MG63 (cell line): ENCODE data around the gene PCDHA1. TPM values are rescaled to one million over a fixed set of nuclear protein-coding genes. Genes with fewer than 3 reads are reported as not detected.
"Not testable (repeated sequence)": the region's sequence is repeated elsewhere in the genome, so short reads cannot be mapped to it uniquely, and the experiment has no call there.

Experiments
- DNase-seq: peaks from one replicate; pipeline ENCODE4 v3.0.0-alpha.2; 2020
- H3K27me3 ChIP-seq: fragments of 250-450 bp; sonication (Bioruptor Pico); 2 replicates; pipeline ENCODE4 v1.5.1; 2020; ENCODE audit warnings: mild to moderate bottlenecking, moderate library complexity
- H3K36me3 ChIP-seq: fragments of 250-450 bp; sonication (Bioruptor Pico); 2 replicates; pipeline ENCODE4 v1.5.1; 2020; ENCODE audit warnings: mild to moderate bottlenecking, moderate library complexity
- H3K4me3 ChIP-seq: fragments of 250-450 bp; sonication (Bioruptor Pico); 2 replicates; pipeline ENCODE4 v1.5.1; 2020; ENCODE audit warnings: mild to moderate bottlenecking, moderate library complexity
- H3K9me3 ChIP-seq: fragments of 250-450 bp; sonication (Bioruptor Pico); 2 replicates; pipeline ENCODE4 v1.5.1; 2020; ENCODE audit warnings: mild to moderate bottlenecking, moderate library complexity
- total RNA-seq: library from RNA; depleted of rRNA; stranded (reverse); fragments of >200 nt; shearing (Covaris generic); gene quantifications from 2 replicates; pipeline ENCODE4 v1.2.3, GENCODE V29; 2014; ENCODE audit warnings: low replicate concordance

Gene PCDHA1
- total RNA-seq, 1 experiment from 2014 or later, result not detected

DNA sequence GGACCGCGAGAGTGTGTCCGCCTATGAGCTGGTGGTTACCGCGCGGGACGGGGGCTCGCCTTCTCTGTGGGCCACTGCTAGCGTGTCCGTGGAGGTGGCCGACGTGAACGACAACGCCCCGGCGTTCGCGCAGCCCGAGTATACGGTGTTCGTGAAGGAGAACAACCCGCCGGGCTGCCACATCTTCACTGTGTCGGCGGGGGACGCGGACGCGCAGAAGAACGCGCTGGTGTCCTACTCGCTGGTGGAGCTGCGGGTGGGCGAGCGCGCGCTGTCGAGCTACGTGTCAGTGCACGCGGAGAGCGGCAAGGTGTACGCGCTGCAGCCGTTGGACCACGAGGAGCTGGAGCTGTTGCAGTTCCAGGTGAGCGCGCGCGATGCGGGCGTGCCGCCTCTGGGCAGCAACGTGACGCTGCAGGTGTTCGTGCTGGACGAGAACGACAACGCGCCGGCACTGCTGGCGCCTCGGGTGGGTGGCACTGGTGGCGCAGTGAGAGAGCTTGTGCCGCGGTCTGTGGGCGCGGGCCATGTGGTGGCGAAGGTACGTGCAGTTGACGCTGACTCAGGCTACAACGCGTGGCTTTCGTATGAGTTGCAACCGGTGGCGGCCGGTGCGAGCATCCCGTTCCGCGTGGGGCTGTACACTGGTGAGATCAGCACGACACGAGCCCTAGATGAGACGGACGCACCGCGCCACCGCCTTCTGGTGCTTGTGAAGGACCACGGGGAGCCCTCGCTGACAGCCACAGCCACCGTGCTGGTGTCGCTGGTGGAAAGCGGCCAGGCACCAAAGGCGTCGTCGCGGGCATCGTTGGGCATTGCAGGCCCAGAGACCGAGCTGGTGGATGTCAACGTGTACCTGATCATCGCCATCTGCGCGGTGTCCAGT, 49.9 kb downstream of the PCDHA1 start:
- no peak for DNase-seq
- H3K36me3 ChIP-seq, result no peaks in the 10 kb centered on the region

DNA sequence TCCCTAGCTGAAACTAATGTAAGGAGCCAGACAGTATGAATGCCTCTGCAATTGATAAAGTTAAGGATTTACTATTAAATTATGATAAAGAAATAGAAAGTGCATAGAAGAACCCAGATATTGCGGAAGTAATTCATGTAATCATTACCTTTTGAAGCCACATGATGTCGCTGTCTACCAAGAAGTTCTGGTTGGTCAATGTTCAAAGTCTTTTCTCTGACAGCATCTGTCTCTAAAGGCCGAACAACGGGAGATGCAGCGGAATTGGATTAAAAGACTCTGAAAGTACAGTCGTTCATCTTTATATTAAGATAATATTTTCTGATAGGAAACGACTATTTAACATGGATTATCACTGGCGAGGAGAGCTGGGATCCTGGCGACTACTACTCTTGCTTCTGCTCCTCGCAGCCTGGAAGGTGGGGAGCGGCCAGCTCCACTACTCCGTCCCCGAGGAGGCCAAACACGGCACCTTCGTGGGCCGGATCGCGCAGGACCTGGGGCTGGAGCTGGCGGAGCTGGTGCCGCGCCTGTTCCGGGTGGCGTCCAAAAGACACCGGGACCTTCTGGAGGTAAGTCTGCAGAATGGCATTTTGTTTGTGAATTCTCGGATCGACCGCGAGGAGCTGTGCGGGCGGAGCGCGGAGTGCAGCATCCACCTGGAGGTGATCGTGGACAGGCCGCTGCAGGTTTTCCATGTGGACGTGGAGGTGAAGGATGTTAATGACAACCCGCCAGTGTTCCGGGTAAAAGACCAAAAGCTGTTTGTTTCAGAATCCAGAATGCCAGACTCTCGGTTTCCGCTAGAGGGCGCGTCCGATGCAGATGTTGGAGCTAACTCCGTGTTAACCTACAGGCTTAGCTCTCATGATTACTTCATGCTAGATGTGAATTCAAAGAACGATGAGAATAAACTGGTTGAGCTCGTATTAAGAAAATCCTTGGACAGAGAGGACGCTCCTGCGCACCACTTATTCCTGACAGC, 55.3 kb downstream of the PCDHA1 start, which contains the start of gene PCDHA8:
PCDHA8 (plus strand) TSS at position 210 of the 985 bp plus-strand sequence; CDS start at position 345, 135 bp downstream.
- H3K4me3 ChIP-seq, result no peak within 1 kb of the TSS
- peaks cover 5% of the 10 kb centered on the region for H3K9me3 ChIP-seq
- no peak for DNase-seq
- peaks cover 3% of the 10 kb centered on the region; the same call in 1 of the 2 replicates for H3K27me3 ChIP-seq
- H3K36me3 ChIP-seq, result no peaks in the 10 kb centered on the region

More for the DNA sequence above, 49.9 kb downstream of the PCDHA1 start:
- Histone ChIP-seq H3K27me3 (peaks cover 10% of the 10 kb centered on the region), H3K9me3 (peaks cover 10% of the 10 kb centered on the region), H3K4me3 (no peak overlapping the region)

DNA sequence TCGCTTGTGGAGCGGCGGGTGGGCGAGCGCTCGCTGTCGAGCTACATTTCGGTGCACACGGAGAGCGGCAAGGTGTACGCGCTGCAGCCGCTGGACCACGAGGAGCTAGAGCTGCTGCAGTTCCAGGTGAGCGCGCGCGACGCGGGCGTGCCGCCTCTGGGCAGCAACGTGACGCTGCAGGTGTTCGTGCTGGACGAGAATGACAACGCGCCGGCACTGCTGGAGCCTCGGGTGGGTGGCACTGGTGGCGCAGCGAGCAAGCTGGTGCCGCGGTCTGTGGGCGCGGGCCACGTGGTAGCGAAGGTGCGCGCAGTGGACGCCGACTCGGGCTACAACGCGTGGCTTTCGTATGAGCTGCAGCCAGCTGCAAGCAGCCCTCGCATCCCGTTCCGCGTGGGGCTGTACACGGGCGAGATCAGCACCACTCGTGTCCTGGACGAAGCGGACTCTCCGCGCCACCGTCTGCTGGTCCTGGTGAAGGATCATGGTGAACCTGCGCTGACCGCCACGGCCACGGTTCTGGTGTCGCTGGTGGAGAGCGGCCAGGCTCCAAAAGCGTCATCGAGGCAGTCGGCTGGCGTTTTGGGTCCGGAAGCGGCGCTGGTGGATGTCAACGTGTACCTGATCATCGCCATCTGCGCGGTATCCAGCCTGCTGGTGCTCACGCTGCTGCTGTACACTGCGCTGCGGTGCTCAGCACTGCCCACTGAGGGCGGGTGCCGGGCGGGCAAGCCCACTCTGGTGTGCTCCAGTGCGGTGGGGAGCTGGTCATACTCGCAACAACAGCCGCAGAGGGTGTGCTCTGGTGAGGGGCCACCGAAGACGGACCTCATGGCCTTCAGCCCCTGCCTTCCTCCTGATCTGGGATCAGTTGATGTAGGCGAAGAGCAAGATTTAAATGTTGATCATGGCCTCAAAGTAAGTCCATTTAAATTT, 57.1 kb downstream of the PCDHA1 start:
- H3K9me3 ChIP-seq, result peaks cover 10% of the 10 kb centered on the region
- H3K4me3 ChIP-seq, result no peak overlapping the region
- no peaks in the 10 kb centered on the region for H3K36me3 ChIP-seq
- peaks cover 6% of the 10 kb centered on the region for H3K27me3 ChIP-seq
- no peak for DNase-seq

DNA sequence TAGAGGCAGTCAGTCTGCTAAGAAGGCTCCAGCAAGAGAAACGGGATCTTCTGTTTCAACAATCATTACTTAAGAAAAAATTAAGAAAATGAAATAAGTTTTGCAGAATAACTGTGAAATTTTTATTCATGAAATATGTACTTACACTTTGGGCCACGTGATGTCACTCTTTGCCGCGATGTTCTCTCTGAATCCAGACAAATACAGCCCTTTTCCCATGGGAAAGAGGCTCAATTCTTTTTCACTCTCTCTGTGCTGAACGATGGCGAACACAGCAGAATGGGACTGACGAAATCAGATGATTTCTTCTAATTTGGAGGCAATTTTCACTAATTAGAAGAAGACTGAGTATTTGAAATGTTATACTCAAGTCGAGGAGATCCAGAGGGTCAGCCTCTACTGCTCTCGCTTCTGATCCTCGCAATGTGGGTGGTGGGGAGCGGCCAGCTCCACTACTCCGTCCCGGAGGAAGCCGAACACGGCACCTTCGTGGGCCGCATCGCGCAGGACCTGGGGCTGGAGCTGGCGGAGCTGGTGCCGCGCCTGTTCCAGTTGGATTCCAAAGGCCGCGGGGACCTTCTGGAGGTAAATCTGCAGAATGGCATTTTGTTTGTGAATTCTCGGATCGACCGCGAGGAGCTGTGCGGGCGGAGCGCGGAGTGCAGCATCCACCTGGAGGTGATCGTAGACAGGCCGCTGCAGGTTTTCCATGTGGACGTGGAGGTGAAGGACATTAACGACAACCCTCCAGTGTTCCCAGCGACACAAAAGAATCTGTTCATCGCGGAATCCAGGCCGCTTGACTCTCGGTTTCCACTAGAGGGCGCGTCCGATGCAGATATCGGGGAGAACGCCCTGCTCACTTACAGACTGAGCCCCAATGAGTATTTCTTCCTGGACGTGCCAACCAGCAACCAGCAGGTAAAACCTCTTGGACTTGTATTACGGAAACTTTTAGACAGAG, 62.5 kb downstream of the PCDHA1 start, which contains the start of gene PCDHA9:
PCDHA9 (plus strand) TSS at position 244 of the 964 bp plus-strand sequence; CDS start at position 358, 114 bp downstream.
- H3K36me3 ChIP-seq, DNase-seq, H3K27me3 ChIP-seq, H3K4me3 ChIP-seq, H3K9me3 ChIP-seq: not testable (repeated sequence)

DNA sequence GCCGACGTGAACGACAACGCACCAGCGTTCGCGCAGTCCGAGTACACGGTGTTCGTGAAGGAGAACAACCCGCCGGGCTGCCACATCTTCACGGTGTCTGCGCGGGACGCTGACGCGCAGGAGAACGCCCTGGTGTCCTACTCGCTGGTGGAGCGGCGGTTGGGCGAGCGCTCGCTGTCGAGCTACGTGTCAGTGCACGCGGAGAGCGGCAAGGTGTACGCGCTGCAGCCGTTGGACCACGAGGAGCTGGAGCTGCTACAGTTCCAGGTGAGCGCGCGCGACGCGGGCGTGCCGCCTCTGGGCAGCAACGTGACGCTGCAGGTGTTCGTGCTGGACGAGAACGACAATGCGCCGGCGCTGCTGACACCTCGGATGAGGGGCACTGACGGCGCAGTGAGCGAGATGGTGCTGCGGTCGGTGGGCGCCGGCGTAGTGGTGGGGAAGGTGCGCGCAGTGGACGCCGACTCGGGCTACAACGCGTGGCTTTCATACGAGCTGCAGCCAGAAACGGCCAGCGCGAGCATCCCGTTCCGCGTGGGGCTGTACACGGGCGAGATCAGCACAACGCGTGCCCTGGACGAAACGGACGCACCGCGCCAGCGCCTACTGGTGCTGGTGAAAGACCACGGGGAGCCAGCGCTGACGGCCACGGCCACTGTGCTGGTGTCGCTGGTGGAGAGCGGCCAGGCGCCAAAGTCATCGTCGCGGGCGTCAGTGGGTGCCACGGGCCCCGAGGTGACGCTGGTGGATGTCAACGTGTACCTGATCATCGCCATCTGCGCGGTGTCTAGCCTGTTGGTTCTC, 64.1 kb downstream of the PCDHA1 start:
- not testable (repeated sequence) for H3K27me3 ChIP-seq, H3K36me3 ChIP-seq, DNase-seq, H3K4me3 ChIP-seq, H3K9me3 ChIP-seq

DNA sequence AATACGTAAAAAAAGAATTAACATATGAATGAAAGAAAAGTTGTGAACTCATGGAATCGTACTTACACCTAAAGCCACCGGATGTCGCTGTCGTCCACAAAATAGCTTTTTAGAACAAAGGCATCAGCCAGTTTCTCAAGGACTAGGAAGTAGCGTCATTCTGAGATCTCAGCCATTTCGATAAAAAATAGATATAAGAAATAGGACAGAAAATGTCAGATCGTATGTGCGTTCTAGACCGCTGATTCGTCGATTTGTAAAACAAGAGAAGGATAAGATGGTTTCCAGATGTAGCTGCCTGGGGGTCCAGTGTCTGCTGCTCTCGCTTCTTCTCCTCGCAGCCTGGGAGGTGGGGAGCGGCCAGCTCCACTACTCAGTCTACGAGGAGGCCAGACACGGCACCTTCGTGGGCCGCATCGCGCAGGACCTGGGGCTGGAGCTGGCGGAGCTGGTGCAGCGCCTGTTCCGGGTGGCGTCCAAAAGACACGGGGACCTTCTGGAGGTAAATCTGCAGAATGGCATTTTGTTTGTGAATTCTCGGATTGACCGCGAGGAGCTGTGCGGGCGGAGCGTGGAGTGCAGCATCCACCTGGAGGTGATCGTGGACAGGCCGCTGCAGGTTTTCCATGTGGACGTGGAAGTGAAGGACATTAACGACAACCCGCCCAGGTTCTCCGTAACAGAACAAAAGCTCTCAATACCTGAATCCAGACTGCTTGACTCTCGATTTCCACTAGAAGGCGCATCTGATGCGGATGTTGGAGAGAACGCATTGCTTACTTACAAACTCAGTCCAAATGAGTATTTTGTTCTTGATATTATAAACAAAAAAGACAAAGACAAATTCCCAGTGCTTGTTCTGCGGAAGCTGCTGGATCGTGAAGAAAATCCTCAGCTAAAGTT, 70.1 kb downstream of the PCDHA1 start, which contains the start of gene PCDHA10:
PCDHA10 (plus strand) TSS at position 126 of the 903 bp plus-strand sequence; CDS start at position 278, 152 bp downstream.
- no peak for DNase-seq
- H3K9me3 ChIP-seq, result no peaks in the 10 kb centered on the region
- H3K4me3 ChIP-seq, result no peak within 1 kb of the TSS
- H3K36me3 ChIP-seq, result no peaks in the 10 kb centered on the region
- H3K27me3 ChIP-seq, result peaks cover 5% of the 10 kb centered on the region

DNA sequence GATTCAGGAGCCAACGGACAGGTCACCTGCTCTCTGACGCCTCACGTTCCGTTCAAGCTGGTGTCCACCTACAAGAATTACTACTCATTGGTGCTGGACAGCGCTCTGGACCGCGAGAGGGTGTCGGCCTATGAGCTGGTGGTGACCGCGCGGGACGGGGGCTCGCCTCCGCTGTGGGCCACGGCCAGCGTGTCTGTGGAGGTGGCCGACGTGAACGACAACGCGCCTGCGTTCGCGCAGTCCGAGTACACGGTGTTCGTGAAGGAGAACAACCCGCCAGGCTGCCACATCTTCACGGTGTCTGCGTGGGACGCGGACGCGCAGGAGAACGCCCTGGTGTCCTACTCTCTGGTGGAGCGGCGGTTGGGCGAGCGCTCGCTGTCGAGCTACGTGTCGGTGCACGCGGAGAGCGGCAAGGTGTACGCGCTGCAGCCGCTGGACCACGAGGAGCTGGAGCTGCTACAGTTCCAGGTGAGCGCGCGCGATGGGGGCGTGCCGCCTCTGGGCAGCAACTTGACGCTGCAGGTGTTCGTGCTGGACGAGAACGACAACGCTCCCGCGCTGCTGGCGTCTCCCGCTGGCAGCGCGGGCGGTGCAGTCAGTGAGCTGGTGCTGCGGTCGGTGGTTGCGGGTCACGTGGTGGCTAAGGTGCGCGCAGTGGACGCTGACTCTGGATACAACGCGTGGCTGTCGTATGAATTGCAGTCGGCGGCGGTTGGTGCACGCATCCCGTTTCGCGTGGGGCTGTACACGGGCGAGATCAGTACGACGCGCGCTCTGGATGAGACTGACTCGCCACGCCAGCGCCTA, 71.4 kb downstream of the PCDHA1 start:
- DNase-seq, result no peak
- Histone ChIP-seq H3K9me3 (no peaks in the 10 kb centered on the region), H3K36me3 (no peaks in the 10 kb centered on the region), H3K27me3 (peaks cover 5% of the 10 kb centered on the region; the same call in 1 of the 2 replicates), H3K4me3 (no peak overlapping the region)

DNA sequence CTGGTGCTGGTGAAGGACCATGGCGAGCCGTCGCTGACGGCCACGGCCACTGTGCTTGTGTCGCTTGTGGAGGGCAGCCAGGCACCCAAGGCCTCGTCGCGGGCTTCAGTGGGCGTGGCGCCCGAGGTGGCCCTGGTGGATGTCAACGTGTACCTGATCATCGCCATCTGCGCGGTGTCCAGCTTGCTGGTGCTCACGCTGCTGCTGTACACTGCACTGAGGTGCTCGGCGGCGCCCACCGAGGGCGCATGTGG, 72.0 kb downstream of the PCDHA1 start:
- Histone ChIP-seq H3K27me3 (peaks cover 5% of the 10 kb centered on the region; the same call in 1 of the 2 replicates), H3K36me3 (no peaks in the 10 kb centered on the region), H3K9me3 (no peaks in the 10 kb centered on the region), H3K4me3 (no peak overlapping the region)
- no peak for DNase-seq

DNA sequence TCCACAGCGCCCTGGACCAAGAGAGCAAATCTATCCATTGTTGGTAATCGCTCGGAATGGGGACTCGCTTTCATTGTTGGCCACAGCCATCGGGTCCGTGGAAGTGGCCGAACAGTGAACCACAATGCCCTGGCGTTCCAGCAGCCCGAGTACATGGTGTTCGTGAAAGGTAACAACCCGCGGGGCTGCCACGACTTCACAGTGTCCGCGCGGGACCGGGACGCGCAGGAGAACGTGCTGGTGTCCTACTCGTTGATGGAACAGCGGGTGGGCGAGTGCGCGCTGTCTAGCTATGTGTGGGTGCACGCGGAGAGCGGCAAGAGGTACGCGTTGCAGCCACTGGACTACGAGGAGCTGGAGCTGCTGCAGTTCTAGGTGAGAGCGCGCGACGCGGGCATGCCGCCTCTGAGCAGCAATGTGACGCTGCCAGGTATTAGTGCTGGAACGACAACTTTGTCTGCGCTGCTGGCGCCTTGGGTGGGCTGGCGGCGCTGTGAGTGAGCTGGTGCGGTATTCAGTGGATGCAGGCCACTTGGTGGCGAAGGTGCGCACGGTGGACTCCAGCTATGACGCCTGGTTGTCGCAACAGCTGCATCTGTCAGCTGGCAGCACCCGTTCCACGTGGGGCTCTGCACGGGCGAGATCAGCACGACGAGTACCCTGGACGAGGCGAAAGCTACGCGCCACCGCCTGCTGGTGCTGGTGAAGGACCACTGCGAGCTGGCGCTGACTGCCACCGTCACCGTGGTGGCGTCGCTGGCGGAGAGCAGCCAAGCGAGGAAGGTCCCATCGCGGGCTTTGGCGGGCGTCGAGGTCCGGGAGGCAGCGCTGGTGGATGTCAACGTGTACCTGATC, 76.7 kb downstream of the PCDHA1 start:
- DNase-seq, result no peak
- Histone ChIP-seq H3K9me3 (no peaks in the 10 kb centered on the region), H3K36me3 (no peaks in the 10 kb centered on the region), H3K27me3 (peaks cover 6% of the 10 kb centered on the region), H3K4me3 (no peak overlapping the region)

DNA sequence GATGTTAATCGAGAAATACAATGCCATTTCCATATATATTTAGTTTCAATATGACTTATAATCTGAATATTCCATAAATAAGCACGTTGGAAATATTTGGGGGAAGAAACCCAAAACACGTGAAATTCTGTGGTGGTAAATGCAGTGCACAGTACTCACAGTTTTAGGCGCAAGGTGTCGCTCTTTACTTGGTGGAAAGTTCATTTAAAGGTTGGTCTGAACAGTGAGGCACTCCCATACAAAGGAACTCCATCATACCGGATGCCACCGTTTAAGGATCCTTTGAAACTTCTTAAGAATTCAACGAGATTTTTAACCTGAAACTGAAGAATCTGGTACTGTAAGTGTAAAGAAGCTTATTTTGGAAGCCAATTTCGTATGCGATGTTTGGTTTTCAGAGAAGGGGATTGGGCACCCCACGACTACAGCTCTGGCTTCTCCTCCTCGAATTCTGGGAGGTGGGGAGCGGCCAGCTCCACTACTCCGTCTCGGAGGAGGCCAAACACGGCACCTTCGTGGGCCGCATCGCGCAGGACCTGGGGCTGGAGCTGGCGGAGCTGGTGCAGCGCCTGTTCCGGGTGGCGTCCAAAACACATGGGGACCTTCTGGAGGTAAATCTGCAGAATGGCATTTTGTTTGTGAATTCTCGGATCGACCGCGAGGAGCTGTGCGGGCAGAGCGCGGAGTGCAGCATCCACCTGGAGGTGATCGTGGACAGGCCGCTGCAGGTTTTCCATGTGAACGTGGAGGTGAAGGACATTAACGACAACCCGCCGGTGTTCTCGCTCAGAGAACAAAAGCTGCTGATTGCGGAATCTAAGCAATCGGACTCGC, 83.0 kb downstream of the PCDHA1 start, which contains the start of gene PCDHA11:
PCDHA11 (plus strand) TSS at position 237 of the 834 bp plus-strand sequence; CDS start at position 384, 147 bp downstream.
- Histone ChIP-seq H3K4me3 (no peak within 1 kb of the TSS), H3K27me3 (peaks cover 6% of the 10 kb centered on the region), H3K9me3 (no peaks in the 10 kb centered on the region), H3K36me3 (no peaks in the 10 kb centered on the region)
- DNase-seq, result no peak

DNA sequence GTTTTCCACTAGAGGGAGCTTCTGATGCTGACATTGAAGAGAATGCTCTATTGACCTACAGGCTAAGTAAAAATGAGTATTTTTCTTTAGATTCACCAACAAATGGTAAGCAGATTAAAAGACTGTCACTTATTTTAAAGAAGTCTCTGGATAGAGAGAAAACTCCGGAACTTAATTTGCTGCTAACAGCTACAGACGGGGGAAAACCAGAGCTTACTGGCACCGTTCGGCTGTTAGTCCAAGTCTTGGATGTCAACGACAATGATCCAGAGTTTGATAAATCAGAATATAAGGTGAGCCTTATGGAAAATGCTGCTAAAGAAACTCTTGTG, 83.6 kb downstream of the PCDHA1 start:
- H3K36me3 ChIP-seq, result no peaks in the 10 kb centered on the region
- no peak overlapping the region for H3K4me3 ChIP-seq
- no peaks in the 10 kb centered on the region for H3K9me3 ChIP-seq
- DNase-seq, result no peak
- H3K27me3 ChIP-seq, result peaks cover 5% of the 10 kb centered on the region
